GM23338 (cell line): ENCODE results near the gene C1RL. TPM values are rescaled to one million over a fixed set of nuclear protein-coding genes. Genes with fewer than 3 reads are reported as not detected.

Source experiments
- ATAC-seq: fragments of 200-7000 bp; cut with Tn5 transposase; 3 replicates; pipeline ENCODE4 v1.9.1; 2020
- DNase-seq: peaks from one replicate; pipeline ENCODE4 v3.0.0-alpha.2; 2015; ENCODE audit warnings: low spot score
- H2AFZ ChIP-seq: fragments of 200-600 bp; sonication (generic); 2 replicates; pipeline ENCODE4 v1.8.0; 2016; ENCODE audit warnings: antibody characterized with exemption, mild to moderate bottlenecking, moderate library complexity
- H3F3A ChIP-seq: fragments of 200-600 bp; sonication (generic); replicated peaks from 2 replicates; pipeline ENCODE4 v1.8.0; 2017; ENCODE audit warnings: antibody characterized with exemption, mixed run types, low read depth
- H3K27ac ChIP-seq: fragments of 200-600 bp; sonication (generic); 2 replicates; pipeline ENCODE4 v1.6.1; 2016; ENCODE audit warnings: low read depth
- H3K27me3 ChIP-seq: fragments of 200-600 bp; sonication (generic); 2 replicates; pipeline ENCODE4 v1.8.0; 2016; ENCODE audit warnings: mild to moderate bottlenecking, mixed run types, moderate library complexity; ENCODE audit not compliant: insufficient read depth
- H3K36me3 ChIP-seq: fragments of 200-600 bp; sonication (generic); 2 replicates; pipeline ENCODE4 v1.8.0; 2016; ENCODE audit warnings: mild to moderate bottlenecking; ENCODE audit not compliant: insufficient read depth
- H3K4me1 ChIP-seq: fragments of 200-600 bp; sonication (generic); 2 replicates; pipeline ENCODE4 v1.8.0; 2016; ENCODE audit warnings: mild to moderate bottlenecking, moderate library complexity; ENCODE audit not compliant: insufficient read depth
- H3K4me2 ChIP-seq: fragments of 200-600 bp; sonication (generic); 2 replicates; pipeline ENCODE4 v1.7.1; 2017; ENCODE audit warnings: mixed run types
- H3K4me3 ChIP-seq: fragments of 200-600 bp; sonication (generic); 2 replicates; pipeline ENCODE4 v1.6.1; 2016; ENCODE audit warnings: mixed run types
- H3K79me2 ChIP-seq: fragments of 200-600 bp; sonication (generic); replicated peaks from 2 replicates; pipeline ENCODE4 v1.8.0; 2017; ENCODE audit warnings: mild to moderate bottlenecking; ENCODE audit not compliant: insufficient read depth
- H3K9me2 ChIP-seq: fragments of 200-600 bp; sonication (generic); 2 replicates; pipeline ENCODE4 v1.8.0; 2017; ENCODE audit not compliant: insufficient read depth
- H4K20me1 ChIP-seq: fragments of 200-600 bp; sonication (generic); replicated peaks from 2 replicates; pipeline ENCODE4 v1.8.0; 2017; ENCODE audit warnings: mild to moderate bottlenecking; ENCODE audit not compliant: insufficient read depth
- H3K27ac Mint-ChIP-seq: 2 replicates; pipeline ENCODE4 v1.8.0; 2020; ENCODE audit warnings: inconsistent platforms, mild to moderate bottlenecking, moderate library complexity, mixed read lengths
- H3K27me3 Mint-ChIP-seq: 3 replicates; pipeline ENCODE4 v1.8.0; 2022; ENCODE audit warnings: low read depth, mild to moderate bottlenecking, moderate library complexity, mixed read lengths, inconsistent platforms; ENCODE audit not compliant: insufficient read depth, poor library complexity
- H3K36me3 Mint-ChIP-seq: 3 replicates; pipeline ENCODE4 v1.8.0; 2021; ENCODE audit warnings: low read depth, mild to moderate bottlenecking, inconsistent platforms, moderate library complexity, mixed read lengths
- H3K4me1 Mint-ChIP-seq: 3 replicates; pipeline ENCODE4 v1.8.0; 2020; ENCODE audit warnings: mild to moderate bottlenecking, inconsistent platforms, mixed read lengths
- H3K4me3 Mint-ChIP-seq: 3 replicates; pipeline ENCODE4 v1.8.0; 2021; ENCODE audit warnings: moderate library complexity, mild to moderate bottlenecking, inconsistent platforms, mixed read lengths
- H3K9me3 Mint-ChIP-seq: 3 replicates; pipeline ENCODE4 v1.8.0; 2020; ENCODE audit warnings: moderate library complexity, mild to moderate bottlenecking, inconsistent platforms, mixed read lengths
- EZH2 ChIP-seq: fragments of 200-600 bp; sonication (generic); IDR thresholded peaks from one replicate; pipeline ENCODE4 v1.8.0; 2017; ENCODE audit warnings: antibody characterized with exemption, mild to moderate bottlenecking, low read depth; ENCODE audit not compliant: unreplicated experiment
- EZH2phosphoT487 ChIP-seq: fragments of 200-600 bp; sonication (generic); IDR thresholded peaks from one replicate; pipeline ENCODE4 v1.8.1; 2018; ENCODE audit warnings: antibody characterized with exemption; ENCODE audit not compliant: unreplicated experiment
- NANOG ChIP-seq: IDR thresholded peaks from 2 replicates; pipeline ENCODE4 v1.6.1; 2016; ENCODE audit warnings: antibody characterized with exemption, borderline replicate concordance
- POLR2AphosphoS5 ChIP-seq: IDR thresholded peaks from 2 replicates; pipeline ENCODE4 v1.6.1; 2016; ENCODE audit warnings: antibody characterized with exemption, low read depth
- polyA plus RNA-seq: library from polyadenylated mRNA; unstranded; fragments of >200 nt; fragmentation: Nextera tagmentation; extraction: Ambion mirVana; gene quantifications from 2 replicates; pipeline ENCODE4 v1.2.1, GENCODE V29; 2016
- total RNA-seq: library from RNA; depleted of rRNA; stranded (reverse); fragments of >200 nt; shearing (Covaris generic); gene quantifications from 2 replicates; pipeline ENCODE4 v1.2.3, GENCODE V29; 2014
- TF ChIP-seq, protein P1 (sequence below): fragments of 250-450 bp; sonication (Bioruptor Pico); IDR thresholded peaks from 2 replicates; pipeline ENCODE4 v1.5.0; 2020; ENCODE audit warnings: mild to moderate bottlenecking, moderate library complexity
- TF ChIP-seq, protein P2 (sequence below): IDR thresholded peaks from 2 replicates; pipeline ENCODE4 v1.6.1; 2016; ENCODE audit warnings: antibody characterized with exemption

The C1RL gene
- total and polyA plus RNA-seq, 2 experiments from 2014 or later, result 7.3 to 8.8 TPM

- TF ChIP-seq EZH2phosphoT487 (no peak), NANOG (no peak), POLR2AphosphoS5 (no peak), EZH2 (no peak)
- TF ChIP-seq, protein P1, sequence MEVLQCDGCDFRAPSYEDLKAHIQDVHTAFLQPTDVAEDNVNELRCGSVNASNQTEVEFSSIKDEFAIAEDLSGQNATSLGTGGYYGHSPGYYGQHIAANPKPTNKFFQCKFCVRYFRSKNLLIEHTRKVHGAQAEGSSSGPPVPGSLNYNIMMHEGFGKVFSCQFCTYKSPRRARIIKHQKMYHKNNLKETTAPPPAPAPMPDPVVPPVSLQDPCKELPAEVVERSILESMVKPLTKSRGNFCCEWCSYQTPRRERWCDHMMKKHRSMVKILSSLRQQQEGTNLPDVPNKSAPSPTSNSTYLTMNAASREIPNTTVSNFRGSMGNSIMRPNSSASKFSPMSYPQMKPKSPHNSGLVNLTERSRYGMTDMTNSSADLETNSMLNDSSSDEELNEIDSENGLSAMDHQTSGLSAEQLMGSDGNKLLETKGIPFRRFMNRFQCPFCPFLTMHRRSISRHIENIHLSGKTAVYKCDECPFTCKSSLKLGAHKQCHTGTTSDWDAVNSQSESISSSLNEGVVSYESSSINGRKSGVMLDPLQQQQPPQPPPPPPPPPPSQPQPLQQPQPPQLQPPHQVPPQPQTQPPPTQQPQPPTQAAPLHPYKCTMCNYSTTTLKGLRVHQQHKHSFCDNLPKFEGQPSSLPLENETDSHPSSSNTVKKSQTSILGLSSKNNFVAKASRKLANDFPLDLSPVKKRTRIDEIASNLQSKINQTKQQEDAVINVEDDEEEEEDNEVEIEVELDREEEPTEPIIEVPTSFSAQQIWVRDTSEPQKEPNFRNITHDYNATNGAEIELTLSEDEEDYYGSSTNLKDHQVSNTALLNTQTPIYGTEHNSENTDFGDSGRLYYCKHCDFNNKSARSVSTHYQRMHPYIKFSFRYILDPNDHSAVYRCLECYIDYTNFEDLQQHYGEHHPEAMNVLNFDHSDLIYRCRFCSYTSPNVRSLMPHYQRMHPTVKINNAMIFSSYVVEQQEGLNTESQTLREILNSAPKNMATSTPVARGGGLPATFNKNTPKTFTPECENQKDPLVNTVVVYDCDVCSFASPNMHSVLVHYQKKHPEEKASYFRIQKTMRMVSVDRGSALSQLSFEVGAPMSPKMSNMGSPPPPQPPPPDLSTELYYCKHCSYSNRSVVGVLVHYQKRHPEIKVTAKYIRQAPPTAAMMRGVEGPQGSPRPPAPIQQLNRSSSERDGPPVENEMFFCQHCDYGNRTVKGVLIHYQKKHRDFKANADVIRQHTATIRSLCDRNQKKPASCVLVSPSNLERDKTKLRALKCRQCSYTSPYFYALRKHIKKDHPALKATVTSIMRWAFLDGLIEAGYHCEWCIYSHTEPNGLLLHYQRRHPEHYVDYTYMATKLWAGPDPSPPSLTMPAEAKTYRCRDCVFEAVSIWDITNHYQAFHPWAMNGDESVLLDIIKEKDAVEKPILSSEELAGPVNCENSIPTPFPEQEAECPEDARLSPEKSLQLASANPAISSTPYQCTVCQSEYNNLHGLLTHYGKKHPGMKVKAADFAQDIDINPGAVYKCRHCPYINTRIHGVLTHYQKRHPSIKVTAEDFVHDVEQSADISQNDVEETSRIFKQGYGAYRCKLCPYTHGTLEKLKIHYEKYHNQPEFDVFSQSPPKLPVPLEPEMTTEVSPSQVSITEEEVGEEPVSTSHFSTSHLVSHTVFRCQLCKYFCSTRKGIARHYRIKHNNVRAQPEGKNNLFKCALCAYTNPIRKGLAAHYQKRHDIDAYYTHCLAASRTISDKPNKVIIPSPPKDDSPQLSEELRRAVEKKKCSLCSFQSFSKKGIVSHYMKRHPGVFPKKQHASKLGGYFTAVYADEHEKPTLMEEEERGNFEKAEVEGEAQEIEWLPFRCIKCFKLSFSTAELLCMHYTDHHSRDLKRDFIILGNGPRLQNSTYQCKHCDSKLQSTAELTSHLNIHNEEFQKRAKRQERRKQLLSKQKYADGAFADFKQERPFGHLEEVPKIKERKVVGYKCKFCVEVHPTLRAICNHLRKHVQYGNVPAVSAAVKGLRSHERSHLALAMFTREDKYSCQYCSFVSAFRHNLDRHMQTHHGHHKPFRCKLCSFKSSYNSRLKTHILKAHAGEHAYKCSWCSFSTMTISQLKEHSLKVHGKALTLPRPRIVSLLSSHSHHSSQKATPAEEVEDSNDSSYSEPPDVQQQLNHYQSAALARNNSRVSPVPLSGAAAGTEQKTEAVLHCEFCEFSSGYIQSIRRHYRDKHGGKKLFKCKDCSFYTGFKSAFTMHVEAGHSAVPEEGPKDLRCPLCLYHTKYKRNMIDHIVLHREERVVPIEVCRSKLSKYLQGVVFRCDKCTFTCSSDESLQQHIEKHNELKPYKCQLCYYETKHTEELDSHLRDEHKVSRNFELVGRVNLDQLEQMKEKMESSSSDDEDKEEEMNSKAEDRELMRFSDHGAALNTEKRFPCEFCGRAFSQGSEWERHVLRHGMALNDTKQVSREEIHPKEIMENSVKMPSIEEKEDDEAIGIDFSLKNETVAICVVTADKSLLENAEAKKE (CRISPR knock-in tag), result no peak
- TF ChIP-seq, protein P2, sequence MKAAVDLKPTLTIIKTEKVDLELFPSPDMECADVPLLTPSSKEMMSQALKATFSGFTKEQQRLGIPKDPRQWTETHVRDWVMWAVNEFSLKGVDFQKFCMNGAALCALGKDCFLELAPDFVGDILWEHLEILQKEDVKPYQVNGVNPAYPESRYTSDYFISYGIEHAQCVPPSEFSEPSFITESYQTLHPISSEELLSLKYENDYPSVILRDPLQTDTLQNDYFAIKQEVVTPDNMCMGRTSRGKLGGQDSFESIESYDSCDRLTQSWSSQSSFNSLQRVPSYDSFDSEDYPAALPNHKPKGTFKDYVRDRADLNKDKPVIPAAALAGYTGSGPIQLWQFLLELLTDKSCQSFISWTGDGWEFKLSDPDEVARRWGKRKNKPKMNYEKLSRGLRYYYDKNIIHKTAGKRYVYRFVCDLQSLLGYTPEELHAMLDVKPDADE, result no peak
Measured at GRCh38 chr12:7155471-7156034, 46.5 kb upstream of the C1RL start (continued).

- Histone ChIP-seq H3K27me3 (no peaks in the 10 kb centered on the region), H3K36me3 (no peaks in the 10 kb centered on the region), H2AFZ (no peak overlapping the region), H3K27ac (no peak overlapping the region), H3K4me2 (no peak overlapping the region), H4K20me1 (no peaks in the 10 kb centered on the region; the same call in 1 of the 2 replicates), H3K79me2 (no peaks in the 10 kb centered on the region), H3K4me1 (no peaks in the 10 kb centered on the region), H3K9me2 (no peaks in the 10 kb centered on the region), H3K4me3 (no peak overlapping the region), H3F3A (no peaks in the 10 kb centered on the region)
- no peak overlapping the region for H3K27ac Mint-ChIP-seq
- no peak overlapping the region for H3K4me3 Mint-ChIP-seq
- no peaks in the 10 kb centered on the region; the same call in 1 of the 3 replicates for H3K36me3 Mint-ChIP-seq
- H3K4me1 Mint-ChIP-seq, result no peaks in the 10 kb centered on the region
- H3K27me3 Mint-ChIP-seq, result peaks cover 2% of the 10 kb centered on the region
- DNase-seq (no peak), ATAC-seq (no peak)
- no peaks in the 10 kb centered on the region for H3K9me3 Mint-ChIP-seq
- TF ChIP-seq, protein P1 (CRISPR knock-in tag), result no peak
Measured at GRCh38 chr12:7154901-7155470, 46.0 kb upstream of the C1RL start.
